ENCODE measurements around the gene NUP153.

Gene NUP153

DNA sequence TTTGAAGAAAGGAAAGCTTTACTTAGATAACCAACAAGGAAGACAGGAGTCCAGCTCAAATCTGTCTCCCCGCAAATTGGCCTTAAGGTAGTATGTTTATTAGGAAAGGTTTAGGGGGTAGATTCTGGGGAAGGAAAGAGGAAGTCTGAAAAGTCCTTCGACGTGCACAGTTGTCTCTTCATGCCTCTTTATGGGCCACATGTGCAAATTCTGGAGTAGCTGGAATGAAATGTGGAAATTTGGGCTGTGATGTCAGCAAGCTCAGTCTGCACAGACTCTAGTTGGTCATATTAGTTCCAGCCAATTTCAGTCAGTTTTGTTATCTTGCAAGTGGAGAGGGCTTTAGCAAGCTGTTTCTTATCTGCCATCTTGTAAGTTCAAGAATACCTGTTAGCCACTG lies 50.1 kb downstream of the NUP153 start:
- DNase-seq: no peak

DNA sequence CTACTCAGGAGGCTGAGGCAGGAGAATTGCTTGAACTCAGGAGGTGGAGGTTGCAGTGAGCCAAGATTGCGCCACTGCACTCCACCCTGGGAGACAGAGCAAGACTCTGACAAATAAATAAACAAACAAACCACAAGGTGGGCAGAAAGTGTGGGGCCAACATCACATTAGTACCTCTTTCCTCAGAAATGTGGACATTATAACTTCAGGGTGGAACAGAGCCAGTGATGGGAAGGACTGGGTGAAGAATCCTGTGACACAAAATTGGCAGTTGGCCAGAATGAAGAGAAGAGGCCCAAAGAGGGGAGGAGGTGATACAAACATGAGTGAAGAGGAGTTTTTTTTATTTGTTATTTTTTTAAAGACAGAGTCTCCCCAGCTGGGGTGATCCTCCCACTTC lies 50.6 kb downstream of the NUP153 start:
- no peak for DNase-seq

DNA sequence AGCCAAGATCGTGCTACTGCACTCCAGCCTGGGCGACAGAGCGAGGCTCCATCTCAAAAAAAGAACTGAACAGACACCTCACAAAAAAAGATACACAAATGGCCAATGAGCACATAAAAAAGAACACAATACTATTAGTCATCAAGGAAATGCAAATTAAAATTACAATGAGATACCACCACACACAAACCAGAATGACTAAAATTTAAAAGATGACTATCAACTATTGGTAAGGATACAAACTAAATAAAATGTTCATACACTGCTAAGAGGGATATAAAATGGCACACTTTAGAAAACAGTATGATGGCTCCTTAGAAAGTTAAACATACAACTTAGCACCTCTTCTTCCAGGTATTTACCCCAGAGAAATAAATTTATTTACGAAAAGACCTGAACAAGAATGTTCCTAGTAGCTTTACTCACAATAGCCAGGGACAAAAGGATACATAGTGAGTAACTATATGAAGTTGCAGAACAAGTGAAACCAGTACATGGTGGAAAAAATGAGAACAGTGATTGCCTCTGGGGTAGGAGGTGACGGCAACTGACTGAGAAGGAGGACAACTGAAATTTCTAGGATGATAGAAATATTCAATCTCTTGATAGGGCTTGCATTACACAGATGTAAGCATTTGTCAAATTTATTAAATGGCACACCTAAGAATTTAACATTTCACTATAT lies 53.4 kb downstream of the NUP153 start:
- DNase-seq: no peak

DNA sequence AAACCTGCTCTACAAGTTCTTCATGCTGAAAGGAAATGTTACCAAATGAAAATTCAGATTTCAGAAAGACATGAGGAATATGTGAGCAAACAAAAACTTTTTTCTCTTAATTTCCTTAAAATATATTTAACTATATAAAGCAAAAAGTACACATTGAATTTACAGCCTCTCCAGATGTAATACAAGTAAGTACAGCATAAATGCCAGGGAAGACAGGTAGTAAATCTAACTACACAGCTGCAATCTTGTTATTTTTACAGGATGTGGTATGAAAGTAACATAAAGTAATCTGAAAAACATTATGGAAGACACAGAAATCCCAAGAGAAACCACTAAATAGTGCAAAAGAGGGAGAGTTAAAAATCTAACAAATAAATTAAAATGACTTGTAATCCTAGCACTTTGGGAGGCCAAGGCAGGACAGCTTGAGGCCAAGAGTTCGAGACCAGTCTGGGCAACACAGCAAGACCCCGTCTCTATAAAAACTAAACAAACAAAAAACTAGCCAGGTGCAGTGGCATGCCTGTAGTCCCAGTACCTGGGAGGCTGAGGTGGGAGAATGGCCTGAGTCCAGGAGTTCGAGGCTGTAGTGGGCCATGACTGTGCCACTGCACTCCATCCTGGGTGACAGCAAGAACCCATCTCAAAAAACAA lies 55.9 kb downstream of the NUP153 start:
- DNase-seq: no peak

DNA sequence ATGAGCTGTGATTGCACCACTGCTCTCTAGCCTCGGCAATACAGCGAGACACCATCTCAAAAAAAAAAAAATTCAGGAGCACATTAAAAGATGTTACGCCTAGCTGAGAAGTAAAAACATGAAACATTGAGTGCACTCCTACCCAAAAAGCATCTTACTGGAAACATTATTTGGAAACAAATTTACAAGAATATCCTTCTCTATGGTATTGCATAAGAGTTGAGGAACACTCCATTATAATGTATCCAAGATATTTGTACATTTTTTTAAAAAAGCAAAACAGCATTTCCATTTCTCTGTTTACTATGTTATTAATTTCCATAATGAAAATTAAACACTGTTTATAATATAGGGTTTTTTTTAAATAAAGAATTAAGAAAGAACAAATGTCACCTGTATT lies 58.0 kb downstream of the NUP153 start:
- no peak for DNase-seq

DNA sequence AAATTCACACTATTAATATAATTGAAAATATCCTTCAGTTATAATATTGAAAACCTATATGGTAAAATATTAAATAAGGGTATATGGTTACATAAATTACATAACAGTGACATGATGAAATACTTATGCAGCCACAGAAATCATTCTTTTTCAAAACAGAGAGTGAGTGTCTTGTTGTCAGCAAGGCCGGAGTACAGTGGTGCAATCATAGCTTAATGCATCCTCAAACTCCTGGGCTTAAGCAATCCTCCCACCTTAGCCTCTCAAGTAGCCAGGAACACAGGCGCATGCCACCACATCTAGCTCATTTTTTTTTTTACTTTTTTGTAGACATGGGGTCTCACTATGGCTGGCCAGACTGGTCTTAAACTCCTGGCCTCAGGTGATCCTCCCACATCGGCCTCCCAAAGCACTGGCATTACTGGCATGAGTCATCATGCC lies 66.2 kb downstream of the NUP153 start:
- DNase-seq: no peak

DNA sequence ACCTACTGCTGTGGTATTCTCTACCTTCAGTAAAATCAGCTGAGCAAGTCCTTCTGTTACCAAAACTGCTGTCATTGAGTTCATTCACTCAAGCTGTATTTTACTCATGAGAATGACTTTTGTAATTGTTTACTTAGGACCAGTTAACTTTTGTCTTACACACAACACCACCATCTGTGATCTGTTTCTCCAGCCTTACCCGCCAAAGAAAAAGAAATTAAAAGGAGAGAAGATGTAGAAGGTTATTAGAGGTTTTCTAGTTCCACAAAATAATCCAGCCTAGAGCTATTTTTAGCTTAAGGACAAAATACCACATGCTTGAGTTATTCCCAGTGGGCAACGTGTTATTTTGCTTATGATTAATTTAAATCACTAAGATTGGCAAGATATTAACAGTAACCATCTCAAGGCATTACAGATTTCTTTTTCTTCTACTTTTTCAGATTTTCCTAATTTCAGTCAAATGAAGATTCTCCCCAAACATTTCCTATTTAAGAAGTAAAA lies 68.5 kb downstream of the NUP153 start:
- DNase-seq: no peak

DNA sequence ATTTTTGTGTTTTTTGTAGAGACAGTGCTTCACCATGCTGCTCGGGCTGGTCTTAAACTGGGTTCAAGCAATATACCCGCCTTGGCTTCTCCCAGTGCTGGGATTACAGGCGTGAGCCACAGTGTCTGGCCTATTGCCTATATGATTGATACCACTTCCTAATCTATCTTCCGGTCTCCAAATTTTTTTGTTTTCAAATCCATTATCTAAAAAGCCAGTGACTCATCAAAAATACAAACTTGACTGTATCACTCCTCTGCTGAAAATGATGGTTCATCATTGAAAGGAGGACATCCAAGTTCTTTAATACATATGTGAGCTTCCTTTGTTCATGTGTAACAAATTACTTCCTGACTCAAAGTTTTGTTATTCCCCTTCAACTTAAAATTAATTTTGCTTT lies 71.2 kb downstream of the NUP153 start:
- no peak for DNase-seq

DNA sequence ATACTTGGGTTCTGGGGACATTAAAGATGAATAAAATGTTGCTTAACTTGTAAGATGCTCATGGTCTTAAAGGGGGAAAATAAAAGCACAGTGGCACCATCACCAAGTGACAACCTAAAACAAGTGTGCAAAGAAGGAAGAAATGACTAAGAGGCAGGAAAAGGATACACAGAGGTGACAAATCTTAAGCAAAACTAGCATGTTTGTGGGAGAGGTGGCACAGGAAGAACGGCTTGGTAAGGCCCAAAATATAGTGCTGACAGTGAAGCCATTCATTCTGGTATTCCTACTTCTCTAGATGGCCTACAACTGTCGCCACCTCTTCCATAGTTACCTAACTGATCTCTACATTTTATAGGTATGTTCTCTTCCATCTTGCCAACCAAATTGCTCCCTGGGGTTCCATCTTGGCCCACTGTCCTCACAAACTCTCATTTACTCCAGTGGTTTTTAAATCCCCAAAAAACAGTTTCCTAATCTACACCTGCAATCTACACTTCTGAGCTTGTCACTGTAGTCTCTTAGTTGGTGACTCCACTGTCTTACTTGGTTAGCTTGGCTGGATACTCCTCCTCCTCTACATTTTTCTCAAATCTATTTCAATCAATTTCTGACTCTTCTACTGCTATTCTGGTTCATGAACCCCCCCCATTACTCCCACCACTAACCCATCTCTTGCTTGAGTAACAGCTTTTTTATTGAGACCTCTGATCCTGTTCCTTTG lies 73.1 kb downstream of the NUP153 start:
- no peak for DNase-seq

DNA sequence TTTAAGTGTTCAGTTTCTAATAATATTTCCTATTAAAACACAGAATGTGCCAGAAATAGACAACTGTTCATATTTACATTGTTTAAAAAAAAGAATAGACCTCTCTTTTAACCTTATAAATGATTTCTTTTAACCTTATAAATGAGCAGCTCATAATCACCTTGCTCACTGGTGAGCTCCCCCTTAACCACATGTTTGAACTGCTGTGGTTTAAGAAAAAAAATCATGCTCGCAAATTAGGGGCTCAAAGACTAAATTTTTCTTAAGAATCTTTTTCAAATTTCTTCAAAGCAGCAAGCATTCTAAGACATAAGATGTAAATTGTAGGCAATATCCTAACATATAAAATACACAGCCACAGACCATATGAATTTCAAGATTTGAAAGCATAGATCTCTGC lies 73.8 kb downstream of the NUP153 start:
- no peak for DNase-seq

DNA sequence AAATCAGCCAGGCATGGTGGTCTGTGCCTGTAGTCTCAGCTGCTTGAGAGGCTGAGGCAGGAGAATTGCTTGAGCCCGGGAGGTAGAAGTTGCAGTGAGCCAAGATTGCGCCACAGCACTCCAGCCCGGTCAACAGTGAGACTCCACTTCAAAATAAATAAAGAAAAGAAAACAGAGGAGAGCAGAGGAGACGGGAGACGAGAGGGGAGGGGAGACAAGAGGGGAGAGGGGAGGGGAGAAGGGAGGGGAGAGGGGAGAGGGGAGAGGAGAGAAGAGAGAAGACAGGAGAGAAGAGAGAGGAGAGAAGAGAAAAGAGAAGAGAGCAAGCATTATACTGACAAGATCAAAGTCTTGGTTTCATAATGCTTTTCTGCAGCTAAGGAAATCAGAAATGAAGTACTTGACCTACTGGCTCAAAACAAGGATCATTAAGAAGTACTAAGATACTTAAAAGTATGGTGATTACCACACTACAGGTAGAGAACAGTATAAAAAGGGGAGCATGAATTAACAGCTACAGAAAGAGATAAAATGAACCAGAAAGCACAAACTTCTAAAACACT lies 76.1 kb downstream of the NUP153 start:
- no peak for DNase-seq

DNA sequence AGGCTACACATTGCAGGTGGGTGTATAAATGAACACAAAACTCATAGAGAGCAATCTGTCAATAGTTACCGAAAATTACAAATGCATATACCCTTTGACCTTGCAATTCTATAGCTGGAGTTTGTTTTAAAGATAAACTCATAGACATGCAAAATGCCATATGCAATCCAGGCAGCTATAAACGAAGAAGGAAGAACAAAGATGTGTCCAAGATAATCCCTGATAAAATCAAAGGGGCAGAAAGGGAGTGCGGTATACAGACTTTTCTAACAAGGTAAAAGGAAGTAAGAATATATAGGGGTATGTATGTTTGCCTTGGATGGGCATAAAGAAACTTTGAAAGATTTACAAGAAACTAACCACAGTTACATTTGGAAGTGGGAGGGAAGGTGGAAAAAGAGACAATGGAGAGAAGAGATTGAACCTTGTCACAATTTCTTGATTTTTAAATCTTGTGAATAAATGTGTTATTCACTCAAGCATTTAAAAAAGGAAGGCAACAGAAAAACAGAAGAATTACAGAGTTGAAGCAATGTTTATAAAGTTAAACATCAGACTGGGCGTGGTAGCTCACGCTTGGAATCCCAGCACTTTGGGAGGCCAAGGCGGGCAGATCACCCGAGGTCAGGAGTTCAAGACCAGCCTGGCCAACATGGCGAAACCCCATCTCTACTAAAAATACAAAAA lies 76.8 kb downstream of the NUP153 start:
- no peak for DNase-seq

DNA sequence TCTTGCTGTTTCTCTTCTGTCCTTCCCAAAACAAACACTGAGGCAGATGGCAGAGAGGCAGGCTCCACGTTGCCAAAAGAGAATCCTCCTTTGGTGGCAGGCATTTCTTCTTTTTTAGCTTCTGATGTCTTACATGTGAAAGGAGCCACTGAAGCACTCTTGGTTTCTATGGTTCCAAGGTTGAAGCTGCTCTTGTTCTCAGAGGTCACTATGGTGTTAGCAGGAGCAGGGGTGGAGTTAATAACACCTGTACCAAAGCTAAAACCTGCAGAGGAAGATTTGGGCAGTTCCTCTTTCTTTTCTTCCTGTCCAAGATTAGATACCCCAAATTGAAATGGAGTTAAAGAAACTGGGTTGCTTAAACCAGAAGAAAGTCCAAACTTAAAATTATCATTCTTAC lies 77.9 kb downstream of the NUP153 start:
- no peak for DNase-seq

DNA sequence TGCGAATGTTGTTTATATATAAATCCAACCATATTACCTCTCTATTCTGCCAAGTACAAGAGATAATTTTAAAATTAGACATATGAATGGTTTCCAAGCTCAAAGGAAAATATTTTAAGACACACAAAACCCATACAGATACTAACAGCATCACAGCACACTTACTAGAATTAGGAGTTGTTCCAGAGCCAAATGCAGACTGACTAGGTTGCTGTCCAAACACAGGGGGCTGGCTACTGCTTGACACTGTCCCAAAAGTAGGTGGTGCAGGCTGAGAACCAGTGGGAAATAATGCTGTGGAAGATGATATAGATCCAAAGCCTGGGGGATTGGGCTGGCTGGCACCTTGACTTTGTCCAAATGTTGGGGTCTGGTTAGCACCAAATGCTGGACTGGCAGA lies 82.3 kb downstream of the NUP153 start:
- DNase-seq: no peak

DNA sequence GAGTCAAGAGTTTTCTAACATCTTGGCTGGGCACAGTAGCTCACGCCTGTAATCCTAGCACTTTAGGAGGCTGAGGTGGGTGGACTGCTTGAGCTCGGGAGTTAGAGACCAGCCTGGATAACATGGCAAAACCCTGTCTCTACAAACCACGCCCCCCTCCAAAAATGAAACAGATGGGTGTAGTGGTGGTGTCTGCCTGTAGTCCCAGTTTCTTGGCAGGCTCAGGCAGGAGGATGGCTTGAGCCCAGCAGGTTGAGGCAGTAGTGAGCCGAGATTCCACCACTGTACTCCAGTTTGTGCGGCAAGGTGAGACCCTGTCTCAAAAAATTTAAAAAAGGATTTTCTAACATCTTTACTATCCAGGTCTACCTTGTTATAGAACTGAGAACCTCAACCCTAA lies 84.6 kb downstream of the NUP153 start:
- no peak for DNase-seq

DNA sequence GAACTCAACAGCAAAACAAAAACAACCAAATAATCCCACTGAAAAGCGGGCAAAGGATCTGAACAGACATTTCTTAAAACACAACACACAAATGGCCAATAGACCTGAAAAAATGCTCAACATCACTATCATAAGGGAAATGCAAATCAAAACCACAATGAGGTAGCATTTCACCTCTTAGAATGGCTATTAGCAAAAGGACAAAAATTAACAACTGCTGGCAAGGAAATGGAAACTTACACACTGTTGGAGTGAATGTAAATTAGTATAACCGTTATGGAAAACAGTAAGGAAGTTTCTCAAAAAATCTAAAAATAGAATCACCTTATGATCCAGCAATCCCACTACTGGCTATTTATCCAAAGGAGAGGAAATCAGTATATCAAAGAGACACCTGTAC lies 85.7 kb downstream of the NUP153 start:
- no peak for DNase-seq

DNA sequence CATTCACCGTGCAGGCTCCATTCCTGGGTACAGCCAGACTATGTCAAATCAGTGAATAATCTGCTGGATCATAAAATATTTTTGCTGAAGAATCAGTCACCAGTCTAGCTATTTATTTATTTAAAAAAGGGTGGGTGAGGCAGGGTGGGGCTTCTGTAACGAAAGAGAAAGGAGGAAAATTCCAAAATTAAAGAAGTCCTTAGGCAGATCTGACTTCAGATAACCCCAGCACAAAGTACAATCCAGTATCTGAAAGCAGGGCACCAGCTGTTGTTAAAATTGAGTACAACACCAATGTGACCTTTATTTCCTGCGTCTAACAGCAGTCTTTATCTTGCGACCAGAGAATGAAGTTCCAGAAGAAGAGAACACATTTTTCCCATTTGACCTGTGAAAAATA lies 90.9 kb downstream of the NUP153 start:
- no peak for DNase-seq

DNA sequence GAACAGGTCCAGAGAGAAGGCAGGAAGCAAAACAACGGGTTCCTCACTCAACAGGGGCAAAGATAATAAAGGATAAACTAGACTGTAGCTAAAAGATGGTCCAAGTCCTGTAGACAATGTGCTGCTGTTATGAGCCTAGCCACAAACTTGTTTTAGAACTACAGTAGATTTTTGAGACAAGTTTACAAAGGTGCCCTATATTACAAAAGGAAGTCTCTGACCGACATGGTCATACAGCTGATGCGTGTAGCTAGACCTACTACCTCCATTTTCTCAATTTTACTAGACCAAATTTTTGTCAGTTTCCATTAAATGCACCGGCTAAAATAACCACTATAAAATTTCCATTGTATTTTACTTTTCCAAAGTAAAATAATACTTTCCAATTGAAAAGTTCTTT lies 94.7 kb downstream of the NUP153 start:
- DNase-seq: no peak

DNA sequence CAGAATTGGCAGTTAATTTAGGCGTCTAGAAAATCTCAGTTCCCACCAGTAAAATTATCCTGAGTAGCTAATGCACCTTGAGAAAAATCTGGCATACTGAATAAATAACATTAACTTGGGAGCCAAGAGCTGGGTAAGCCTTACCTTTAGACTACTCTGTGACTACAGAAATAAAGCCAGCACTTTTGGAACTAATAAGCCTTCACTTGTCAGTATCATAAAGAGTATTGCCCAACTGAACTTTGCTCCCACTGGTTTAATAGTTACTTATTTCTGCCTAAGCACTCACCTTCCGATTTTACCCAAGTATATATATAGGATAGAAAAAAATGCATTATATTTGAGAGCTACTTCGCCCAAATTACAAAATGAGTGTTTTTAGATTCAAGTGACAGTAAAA lies 95.9 kb downstream of the NUP153 start:
- DNase-seq: no peak

DNA sequence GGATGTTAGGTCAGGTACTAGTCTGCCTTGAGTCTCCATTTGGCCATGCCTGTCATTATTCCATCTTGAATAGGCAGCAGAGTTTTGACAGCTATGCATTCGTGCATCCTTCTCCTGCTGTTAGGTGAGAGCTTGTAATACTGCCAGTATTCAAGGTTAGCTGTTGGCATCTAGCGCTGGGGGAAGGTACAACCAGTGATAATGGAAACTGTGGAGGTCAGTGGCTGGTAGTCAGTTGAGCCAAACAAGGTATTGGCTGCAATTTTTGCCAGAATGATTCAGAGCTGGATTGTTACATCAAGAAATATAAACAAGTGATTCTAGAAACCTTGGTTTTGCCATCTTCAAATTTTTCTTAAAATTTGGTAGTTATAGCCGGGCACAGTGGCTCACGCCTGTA lies 100.1 kb downstream of the NUP153 start:
- no peak for DNase-seq

DNA sequence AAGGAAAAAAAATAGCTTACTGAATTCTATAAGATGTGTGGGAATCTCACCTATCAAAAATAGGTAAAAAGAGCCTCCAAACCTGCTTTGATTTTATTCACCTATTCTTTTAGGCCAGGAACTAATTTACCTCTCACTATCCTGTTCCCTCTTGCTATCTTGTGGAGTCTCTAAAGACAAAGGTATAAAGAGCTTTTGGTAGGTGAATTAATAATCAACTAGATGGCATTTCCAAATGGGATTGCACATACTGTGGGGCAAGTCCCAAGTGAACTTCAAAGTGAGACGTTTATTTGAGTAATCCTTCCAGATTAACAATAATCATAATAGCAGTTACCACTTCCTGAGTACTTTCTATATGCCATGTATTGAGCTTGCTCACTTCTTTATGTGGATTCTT lies 103.8 kb downstream of the NUP153 start:
- no peak for DNase-seq

DNA sequence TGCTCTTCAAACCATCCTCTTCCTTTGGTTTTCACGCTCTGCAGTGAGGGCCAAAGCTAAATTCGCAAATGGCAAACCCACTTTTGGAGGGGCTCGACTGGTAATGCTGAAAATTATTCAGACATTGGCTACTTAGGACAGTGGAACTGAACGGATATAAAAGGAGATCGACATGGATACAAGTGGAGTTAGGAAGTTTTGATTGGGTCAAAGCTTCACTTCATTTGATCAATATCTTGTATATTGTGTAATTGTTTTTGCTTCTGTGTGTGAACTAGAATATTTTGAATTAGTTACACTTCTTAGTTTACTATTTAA lies 105.4 kb downstream of the NUP153 start:
- DNase-seq: no peak

All from DMS79 (cell line).